Osteocyte (in vitro differentiated cells): ENCODE data around the gene IGDCC3. TPM values are rescaled to one million over a fixed set of nuclear protein-coding genes. Genes with fewer than 3 reads are reported as not detected.

Experiments
- DNase-seq: peaks from one replicate; pipeline ENCODE4 v3.0.0; 2021; ENCODE audit warnings: mixed read lengths; ENCODE audit not compliant: unreplicated experiment; ENCODE audit errors: extremely low spot score
- H3K27ac Mint-ChIP-seq: one replicate; pipeline ENCODE4 v1.8.0; 2021; ENCODE audit warnings: mild to moderate bottlenecking, mixed read lengths; ENCODE audit not compliant: unreplicated experiment
- H3K27me3 Mint-ChIP-seq: one replicate; pipeline ENCODE4 v1.8.0; 2021; ENCODE audit warnings: mixed read lengths; ENCODE audit not compliant: unreplicated experiment
- H3K36me3 Mint-ChIP-seq: one replicate; pipeline ENCODE4 v1.8.0; 2021; ENCODE audit warnings: mixed read lengths; ENCODE audit not compliant: unreplicated experiment
- H3K4me1 Mint-ChIP-seq: one replicate; pipeline ENCODE4 v1.8.0; 2021; ENCODE audit warnings: mixed read lengths; ENCODE audit not compliant: unreplicated experiment
- H3K4me3 Mint-ChIP-seq: one replicate; pipeline ENCODE4 v1.8.0; 2021; ENCODE audit warnings: mild to moderate bottlenecking, moderate library complexity, mixed read lengths; ENCODE audit not compliant: unreplicated experiment
- H3K9me3 Mint-ChIP-seq: one replicate; pipeline ENCODE4 v1.8.0; 2021; ENCODE audit warnings: mixed read lengths; ENCODE audit not compliant: unreplicated experiment
- CTCF ChIP-seq: fragments of 200-600 bp; sonication (generic); IDR thresholded peaks from 2 replicates; pipeline ENCODE4 v1.5.0; 2021; ENCODE audit warnings: antibody characterized with exemption, mild to moderate bottlenecking, moderate library complexity
- total RNA-seq: library from RNA; stranded (reverse); gene quantifications from 2 replicates; pipeline ENCODE4 v1.2.1, GENCODE V29; 2021

The IGDCC3 gene
- total RNA-seq, 1 donor from 2014 or later = 0.48 TPM

- peaks cover 5% of the 10 kb centered on the region for H3K27me3 Mint-ChIP-seq
- H3K27ac Mint-ChIP-seq = no peak overlapping the region
- H3K36me3 Mint-ChIP-seq = no peaks in the 10 kb centered on the region
- DNase-seq = no peak
- no peaks in the 10 kb centered on the region for H3K9me3 Mint-ChIP-seq
- TF ChIP-seq CTCF = no peak
- peaks cover 8% of the 10 kb centered on the region for H3K4me1 Mint-ChIP-seq
- H3K4me3 Mint-ChIP-seq = no peak overlapping the region
Observed at GRCh38 chr15:65330934-65331645, 46.7 kb downstream of the IGDCC3 start.

DNA sequence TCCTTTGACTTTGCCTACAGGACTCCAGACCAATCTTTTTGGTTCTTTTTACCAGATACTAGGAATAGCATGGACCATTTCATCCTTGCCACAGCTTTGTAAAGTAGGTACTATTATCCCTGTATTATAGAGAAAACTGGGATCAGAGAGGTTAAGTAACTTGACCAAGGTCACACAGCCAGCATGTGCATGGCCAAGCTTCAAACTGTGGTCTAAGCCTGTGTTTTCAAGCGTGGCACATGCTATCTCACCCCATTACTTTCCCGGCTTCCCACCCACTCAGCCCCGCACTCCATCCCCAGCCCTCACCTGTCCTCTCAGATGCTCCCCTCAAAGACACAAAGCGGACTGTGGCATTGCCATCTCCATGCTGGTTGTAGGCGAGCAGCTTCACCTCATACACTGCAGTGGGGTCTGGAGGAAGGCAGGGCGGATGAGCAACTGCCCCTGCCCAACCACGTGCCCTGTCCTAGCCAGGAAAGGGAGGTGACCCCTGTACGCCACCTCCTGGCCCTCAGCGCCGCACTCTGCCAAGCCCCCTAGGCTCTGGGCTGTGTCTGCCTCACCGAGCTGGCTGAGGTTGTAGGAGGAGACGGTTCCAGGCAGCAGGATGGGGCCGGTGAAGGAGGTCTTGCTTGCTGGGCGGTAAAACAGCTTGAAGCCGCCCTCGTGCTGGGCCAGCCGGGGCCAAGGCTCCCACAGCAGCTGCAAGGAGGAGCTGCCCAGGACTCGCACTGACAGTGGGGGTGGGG lies 47.6 kb downstream of the IGDCC3 start:
- peaks cover 8% of the 10 kb centered on the region for H3K4me1 Mint-ChIP-seq
- H3K36me3 Mint-ChIP-seq = no peaks in the 10 kb centered on the region
- H3K27me3 Mint-ChIP-seq = peaks cover 3% of the 10 kb centered on the region
- H3K9me3 Mint-ChIP-seq = no peaks in the 10 kb centered on the region
- H3K4me3 Mint-ChIP-seq = no peak overlapping the region
- H3K27ac Mint-ChIP-seq = no peak overlapping the region
- DNase-seq = no peak
- TF ChIP-seq CTCF = no peak

- Mint-ChIP-seq H3K9me3 (no peaks in the 10 kb centered on the region), H3K27ac (no peak overlapping the region), H3K4me3 (no peak overlapping the region), H3K4me1 (peaks cover 5% of the 10 kb centered on the region), H3K36me3 (no peaks in the 10 kb centered on the region), H3K27me3 (peaks cover 3% of the 10 kb centered on the region)
- no peak for TF ChIP-seq CTCF
- no peak for DNase-seq
Observed at GRCh38 chr15:65329288-65329983, 48.4 kb downstream of the IGDCC3 start.

DNA sequence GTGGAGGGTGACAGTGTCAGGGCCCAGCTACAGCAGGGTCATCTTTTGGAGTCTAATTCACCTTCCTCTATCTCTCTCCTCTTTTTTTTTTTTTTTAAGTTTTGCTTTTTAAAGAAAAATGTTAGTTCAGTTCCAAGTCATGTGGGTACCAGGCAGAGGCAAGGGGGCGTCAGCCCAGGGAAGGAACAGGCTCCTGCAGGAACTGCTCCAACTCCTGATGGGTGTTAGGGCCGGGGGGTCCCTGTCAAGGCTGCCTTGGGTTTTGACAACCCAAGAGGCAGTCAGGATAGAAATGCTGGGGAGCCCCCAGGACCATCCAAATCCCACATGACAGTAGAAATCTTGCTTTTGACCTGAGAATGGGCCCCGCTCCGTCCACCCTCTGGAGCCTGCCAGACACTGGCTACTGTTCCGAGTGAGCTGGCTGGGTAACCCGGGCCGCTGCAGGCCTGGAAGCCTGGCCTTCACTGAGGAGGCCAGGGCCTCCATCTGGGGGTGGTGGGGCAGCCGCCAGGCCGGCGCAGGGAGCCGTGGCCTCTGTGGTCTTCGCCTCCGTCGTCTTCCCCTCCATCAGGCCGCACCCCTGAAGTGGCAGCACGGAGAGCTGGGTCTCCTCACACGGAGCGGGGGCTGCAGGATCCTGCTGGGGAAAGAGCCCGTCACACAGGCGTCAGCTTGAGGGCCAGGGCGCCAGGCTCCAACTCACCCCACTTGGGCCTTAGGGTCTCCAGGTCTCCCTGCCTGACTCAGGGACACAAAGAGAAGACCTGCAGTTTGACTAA lies 49.1 kb downstream of the IGDCC3 start:
- Mint-ChIP-seq H3K36me3 (no peaks in the 10 kb centered on the region), H3K9me3 (no peaks in the 10 kb centered on the region), H3K27me3 (peaks cover 3% of the 10 kb centered on the region), H3K4me3 (no peak overlapping the region), H3K27ac (no peak overlapping the region), H3K4me1 (no peaks in the 10 kb centered on the region)
- TF ChIP-seq CTCF = no peak
- no peak for DNase-seq
